ENCODE data around the gene SHISAL2A. TPM values are rescaled to one million over a fixed set of nuclear protein-coding genes. Genes with fewer than 3 reads are reported as not detected.
A peak's percentile ranks its signal among the peaks of the same experiment; 100 is the strongest.

The SHISAL2A gene
- total and polyA plus RNA-seq, 2 of the 13 experiments (the other 11 are each of a cell fraction or from before 2014, with no cell fraction given), result not detected

DNA sequence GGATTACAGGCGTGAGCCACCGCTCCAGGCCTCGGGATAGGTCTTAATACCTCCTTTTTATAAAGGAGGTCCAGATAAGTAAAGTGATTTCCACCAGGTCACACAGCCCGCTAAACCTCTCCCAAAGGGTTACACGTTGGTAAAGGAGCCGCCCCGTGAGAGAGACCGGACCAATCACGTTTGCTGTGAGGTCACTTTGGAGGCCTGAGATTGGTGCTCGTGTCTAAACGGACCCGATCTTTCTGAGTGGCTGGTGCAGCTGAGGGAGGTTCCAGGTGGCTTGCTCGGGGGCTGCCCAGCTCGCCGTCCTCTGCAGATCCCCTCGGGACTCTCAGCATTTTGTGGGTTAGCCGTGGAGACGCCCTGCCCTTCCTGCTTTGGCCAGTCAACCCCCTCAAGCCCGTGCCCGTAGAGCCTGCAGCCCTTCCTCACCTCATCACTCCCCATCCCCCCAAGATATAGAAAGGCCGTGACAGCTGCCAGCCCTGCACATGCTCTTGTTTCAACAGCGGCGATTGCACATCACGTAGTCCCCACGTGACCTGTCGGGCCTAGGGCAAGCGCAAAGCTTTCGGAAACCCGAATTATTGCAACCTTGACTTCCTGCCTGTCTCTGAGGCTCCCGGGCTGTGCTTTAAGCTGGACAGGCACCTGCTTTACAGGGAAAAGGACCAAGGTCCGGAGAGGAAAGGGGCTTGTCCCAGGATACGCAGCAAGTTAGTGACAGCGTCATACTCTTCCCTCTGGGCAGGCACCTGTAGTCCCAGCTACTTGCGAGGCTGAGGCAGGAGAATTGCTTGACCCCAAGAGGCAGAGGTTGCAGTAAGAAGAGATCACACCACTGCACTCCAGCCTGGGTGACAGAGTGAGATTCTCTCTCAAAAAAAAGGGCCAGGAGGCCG, 70.2 kb downstream of the SHISAL2A start (continued):
- TF ChIP-seq, protein P1, sequence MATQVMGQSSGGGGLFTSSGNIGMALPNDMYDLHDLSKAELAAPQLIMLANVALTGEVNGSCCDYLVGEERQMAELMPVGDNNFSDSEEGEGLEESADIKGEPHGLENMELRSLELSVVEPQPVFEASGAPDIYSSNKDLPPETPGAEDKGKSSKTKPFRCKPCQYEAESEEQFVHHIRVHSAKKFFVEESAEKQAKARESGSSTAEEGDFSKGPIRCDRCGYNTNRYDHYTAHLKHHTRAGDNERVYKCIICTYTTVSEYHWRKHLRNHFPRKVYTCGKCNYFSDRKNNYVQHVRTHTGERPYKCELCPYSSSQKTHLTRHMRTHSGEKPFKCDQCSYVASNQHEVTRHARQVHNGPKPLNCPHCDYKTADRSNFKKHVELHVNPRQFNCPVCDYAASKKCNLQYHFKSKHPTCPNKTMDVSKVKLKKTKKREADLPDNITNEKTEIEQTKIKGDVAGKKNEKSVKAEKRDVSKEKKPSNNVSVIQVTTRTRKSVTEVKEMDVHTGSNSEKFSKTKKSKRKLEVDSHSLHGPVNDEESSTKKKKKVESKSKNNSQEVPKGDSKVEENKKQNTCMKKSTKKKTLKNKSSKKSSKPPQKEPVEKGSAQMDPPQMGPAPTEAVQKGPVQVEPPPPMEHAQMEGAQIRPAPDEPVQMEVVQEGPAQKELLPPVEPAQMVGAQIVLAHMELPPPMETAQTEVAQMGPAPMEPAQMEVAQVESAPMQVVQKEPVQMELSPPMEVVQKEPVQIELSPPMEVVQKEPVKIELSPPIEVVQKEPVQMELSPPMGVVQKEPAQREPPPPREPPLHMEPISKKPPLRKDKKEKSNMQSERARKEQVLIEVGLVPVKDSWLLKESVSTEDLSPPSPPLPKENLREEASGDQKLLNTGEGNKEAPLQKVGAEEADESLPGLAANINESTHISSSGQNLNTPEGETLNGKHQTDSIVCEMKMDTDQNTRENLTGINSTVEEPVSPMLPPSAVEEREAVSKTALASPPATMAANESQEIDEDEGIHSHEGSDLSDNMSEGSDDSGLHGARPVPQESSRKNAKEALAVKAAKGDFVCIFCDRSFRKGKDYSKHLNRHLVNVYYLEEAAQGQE (IDR thresholded peaks at IDR 0.05; ENCODE audit: borderline replicate concordance in 1 of 2, low read depth in 1 of 2, low read length in 2 of 2), result 0 out of 4 replicates have a peak, but pooled peaks of 1 of the 2 experiments have one; percentile 12
- TF ChIP-seq SNAI1 (CRISPR knock-in tag; IDR thresholded peaks at IDR 0.05; ENCODE audit: borderline replicate concordance) (peak; percentile 69; the same call in 1 of the 2 replicates), FOXA3 (CRISPR knock-in tag; IDR thresholded peaks at IDR 0.05) (peak; percentile 80), RFXANK (CRISPR knock-in tag; IDR thresholded peaks at IDR 0.05) (0 out of 2 replicates have a peak, but pooled peaks have one; percentile 14), NFE2L1 (CRISPR knock-in tag; IDR thresholded peaks at IDR 0.05; ENCODE audit: borderline replicate concordance) (no peak), KLF12 (CRISPR knock-in tag; IDR thresholded peaks at IDR 0.05; ENCODE audit: borderline replicate concordance) (peak; percentile 61; the same call in 1 of the 2 replicates), ZNF660 (CRISPR knock-in tag; IDR thresholded peaks at IDR 0.05; ENCODE audit: borderline replicate concordance, low read depth) (no peak), SALL1 (CRISPR knock-in tag; IDR thresholded peaks at IDR 0.05) (peak; percentile 97), FOXO1 (CRISPR knock-in tag; IDR thresholded peaks at IDR 0.05) (no peak), ZNF501 (CRISPR knock-in tag; IDR thresholded peaks at IDR 0.05) (peak; percentile 99), ZEB1 (IDR thresholded peaks at IDR 0.05; ENCODE audit: insufficient replicate concordance, low read depth) (no peak), ZNF672 (CRISPR knock-in tag; IDR thresholded peaks at IDR 0.05) (no peak), HOXA5 (CRISPR knock-in tag; IDR thresholded peaks at IDR 0.05) (peak; percentile 88), NFYC (CRISPR knock-in tag; IDR thresholded peaks at IDR 0.05) (peak; percentile 86), SP4 (CRISPR knock-in tag; IDR thresholded peaks at IDR 0.05) (peak; percentile 58)
- TF ChIP-seq, protein P2, sequence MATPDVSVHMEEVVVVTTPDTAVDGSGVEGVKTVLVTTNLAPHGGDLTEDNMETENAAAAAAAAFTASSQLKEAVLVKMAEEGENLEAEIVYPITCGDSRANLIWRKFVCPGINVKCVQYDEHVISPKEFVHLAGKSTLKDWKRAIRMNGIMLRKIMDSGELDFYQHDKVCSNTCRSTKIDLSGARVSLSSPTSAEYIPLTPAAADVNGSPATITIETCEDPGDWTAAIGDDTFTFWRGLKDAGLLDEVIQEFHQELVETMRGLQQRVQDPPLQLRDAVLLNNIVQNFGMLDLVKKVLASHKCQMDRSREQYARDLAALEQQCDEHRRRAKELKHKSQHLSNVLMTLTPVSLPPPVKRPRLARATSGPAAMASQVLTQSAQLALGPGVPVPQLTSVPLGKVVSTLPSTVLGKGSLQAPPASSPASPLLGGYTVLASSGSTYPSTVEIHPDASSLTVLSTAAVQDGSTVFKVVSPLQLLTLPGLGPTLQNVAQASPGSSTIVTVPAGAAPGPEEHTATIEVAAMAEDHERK (CRISPR knock-in tag; IDR thresholded peaks at IDR 0.05; ENCODE audit: low read depth), result 0 out of 2 replicates have a peak, but pooled peaks have one; percentile 39
- TF ChIP-seq, protein P3, sequence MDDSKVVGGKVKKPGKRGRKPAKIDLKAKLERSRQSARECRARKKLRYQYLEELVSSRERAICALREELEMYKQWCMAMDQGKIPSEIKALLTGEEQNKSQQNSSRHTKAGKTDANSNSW (CRISPR knock-in tag; IDR thresholded peaks at IDR 0.05; ENCODE audit: borderline replicate concordance), result 0 out of 2 replicates have a peak, but pooled peaks have one; percentile 79
- TF ChIP-seq, protein P4, sequence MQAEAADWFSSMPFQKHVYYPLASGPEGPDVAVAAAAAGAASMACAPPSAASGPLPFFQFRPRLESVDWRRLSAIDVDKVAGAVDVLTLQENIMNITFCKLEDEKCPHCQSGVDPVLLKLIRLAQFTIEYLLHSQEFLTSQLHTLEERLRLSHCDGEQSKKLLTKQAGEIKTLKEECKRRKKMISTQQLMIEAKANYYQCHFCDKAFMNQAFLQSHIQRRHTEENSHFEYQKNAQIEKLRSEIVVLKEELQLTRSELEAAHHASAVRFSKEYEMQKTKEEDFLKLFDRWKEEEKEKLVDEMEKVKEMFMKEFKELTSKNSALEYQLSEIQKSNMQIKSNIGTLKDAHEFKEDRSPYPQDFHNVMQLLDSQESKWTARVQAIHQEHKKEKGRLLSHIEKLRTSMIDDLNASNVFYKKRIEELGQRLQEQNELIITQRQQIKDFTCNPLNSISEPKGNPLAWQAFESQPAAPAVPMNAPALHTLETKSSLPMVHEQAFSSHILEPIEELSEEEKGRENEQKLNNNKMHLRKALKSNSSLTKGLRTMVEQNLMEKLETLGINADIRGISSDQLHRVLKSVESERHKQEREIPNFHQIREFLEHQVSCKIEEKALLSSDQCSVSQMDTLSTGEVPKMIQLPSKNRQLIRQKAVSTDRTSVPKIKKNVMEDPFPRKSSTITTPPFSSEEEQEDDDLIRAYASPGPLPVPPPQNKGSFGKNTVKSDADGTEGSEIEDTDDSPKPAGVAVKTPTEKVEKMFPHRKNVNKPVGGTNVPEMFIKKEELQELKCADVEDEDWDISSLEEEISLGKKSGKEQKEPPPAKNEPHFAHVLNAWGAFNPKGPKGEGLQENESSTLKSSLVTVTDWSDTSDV (CRISPR knock-in tag; IDR thresholded peaks at IDR 0.05), result 0 out of 2 replicates have a peak, but pooled peaks have one; percentile 18
- TF ChIP-seq, protein P5, sequence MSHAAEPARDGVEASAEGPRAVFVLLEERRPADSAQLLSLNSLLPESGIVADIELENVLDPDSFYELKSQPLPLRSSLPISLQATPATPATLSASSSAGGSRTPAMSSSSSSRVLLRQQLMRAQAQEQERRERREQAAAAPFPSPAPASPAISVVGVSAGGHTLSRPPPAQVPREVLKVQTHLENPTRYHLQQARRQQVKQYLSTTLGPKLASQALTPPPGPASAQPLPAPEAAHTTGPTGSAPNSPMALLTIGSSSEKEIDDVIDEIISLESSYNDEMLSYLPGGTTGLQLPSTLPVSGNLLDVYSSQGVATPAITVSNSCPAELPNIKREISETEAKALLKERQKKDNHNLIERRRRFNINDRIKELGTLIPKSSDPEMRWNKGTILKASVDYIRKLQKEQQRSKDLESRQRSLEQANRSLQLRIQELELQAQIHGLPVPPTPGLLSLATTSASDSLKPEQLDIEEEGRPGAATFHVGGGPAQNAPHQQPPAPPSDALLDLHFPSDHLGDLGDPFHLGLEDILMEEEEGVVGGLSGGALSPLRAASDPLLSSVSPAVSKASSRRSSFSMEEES (CRISPR knock-in tag; IDR thresholded peaks at IDR 0.05), result peak; percentile 89

All from HepG2 (cell line).